ENCODE results near the gene EML6.

The EML6 gene

DNA sequence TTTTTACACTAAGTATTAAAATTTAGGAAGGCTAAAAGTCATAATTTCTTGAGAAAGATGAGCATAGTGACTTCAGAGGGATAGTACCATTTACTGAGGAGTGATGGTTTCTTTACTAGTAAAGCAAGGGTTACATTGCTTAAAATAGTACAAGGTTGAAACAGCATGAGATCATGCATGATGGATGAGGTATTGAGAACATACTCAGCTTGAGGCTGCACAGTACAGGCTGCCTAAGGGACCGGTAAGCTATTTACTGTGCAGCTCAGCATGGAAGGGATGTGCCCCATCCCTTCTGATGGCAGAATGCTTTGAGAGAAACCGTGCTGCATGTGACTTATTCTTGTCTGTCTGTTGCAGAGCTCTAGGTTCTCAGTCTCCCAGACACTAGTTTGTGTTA is 122.1 kb downstream of the EML6 start:
- DNase-seq (ENCODE audit: insufficient read length, low spot score) (no peak), FAIRE-seq (peak; percentile 90)
- TF ChIP-seq POLR2A (IDR thresholded peaks at IDR 0.05; ENCODE audit: low read depth, low read length), result no peak

DNA sequence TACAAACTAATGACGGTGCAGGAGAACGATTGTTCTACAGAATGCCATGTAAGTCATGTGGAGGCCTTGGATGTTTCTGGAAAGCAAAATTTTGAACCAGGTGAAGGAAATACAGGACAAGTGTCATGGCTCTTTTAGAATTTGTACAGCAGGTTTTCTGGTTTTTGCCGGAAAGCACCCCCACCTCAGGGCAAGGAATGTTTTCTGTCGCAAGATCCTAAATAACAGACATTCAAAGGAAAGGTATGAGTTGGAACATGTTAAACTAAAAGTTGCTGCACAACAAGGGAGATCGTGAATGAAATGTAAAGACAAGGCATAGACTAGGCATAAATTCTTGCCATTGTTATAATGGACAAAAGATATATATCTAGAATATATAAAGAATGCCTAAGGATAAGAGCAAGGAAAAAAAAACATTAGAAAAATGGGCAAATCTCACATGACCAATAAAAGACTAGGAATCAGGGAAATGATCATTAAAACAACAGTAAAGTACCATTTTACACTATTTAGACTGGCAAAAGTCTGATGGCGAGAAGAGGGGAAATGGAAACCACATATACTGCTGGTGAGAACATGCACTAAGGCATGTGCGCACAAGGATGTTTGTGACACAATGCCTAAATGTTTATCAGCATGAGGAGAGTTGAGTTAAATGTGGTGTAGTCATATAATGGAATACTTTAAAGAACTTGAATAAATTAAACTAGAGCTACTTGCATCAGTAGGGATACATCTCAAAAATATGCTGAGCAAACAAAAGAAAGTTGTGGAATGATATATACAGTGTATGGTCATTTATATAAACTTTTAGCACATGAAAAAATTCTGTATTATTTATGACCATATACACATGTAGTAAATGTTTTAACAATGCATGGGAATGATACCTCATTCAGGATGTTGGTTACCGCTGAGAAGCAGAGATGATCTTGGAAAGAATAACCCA is 127.0 kb downstream of the EML6 start:
- no peak for DNase-seq (ENCODE audit: insufficient read length, low spot score)
- FAIRE-seq, result no peak
- no peak for TF ChIP-seq POLR2A (IDR thresholded peaks at IDR 0.05; ENCODE audit: low read depth, low read length)

DNA sequence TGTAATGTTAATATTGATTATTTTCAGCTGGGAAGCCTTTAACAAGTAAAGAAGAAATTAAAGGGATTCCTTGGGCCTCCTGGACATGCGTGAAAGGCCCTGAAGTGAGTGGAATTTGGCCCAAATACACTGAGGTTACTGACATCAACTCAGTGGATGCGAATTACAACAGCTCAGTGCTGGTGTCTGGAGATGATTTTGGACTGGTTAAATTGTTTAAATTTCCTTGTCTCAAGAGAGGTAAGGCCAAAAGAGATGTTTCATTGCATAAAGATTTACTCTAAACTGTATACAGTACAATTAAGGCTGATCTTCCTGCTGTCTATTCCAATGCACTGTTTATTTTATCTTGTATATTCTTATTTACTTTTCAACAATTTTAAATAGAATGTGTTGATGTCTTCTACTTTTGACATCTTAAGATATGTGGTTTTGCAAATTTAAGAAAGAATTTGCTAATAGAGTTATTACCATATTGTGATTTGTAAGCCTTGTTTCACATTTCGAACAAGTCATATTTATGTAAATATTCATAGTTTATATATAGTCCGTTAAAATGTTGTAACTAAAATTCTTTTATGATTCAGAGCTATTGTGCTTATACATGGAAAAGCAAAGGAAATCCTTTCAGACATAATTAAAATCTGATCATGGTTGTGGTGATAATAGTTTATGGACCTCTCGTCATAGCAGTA is 130.3 kb downstream of the EML6 start:
- DNase-seq (ENCODE audit: insufficient read length, low spot score) (no peak), FAIRE-seq (no peak)
- TF ChIP-seq POLR2A (IDR thresholded peaks at IDR 0.05; ENCODE audit: low read depth, low read length), result no peak

DNA sequence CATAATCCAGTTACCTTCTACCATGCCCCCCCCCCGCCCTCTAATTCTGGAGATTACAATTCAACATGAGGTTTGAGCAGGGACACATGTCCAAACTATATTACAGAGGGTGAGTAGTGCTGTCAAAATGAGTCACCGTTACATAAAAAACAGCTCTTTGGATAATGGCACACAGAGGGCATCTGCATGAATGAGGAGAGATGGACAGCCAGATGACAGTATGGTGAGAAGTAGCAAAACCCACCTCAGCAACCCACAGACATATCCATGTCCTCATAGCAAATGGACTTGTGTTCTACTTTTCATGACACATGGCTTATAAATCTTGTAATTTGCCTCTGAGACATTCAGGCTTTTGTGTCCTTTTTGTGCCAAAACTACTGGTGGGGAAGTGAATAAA is 132.0 kb downstream of the EML6 start:
- FAIRE-seq (no peak), DNase-seq (ENCODE audit: insufficient read length, low spot score) (no peak)
- no peak for TF ChIP-seq POLR2A (IDR thresholded peaks at IDR 0.05; ENCODE audit: low read depth, low read length)

GRCh38 chr2:54858021-54858681 is 134.7 kb downstream of the EML6 start:
- no peak for TF ChIP-seq POLR2A (IDR thresholded peaks at IDR 0.05; ENCODE audit: low read depth, low read length)
- FAIRE-seq (peak; percentile 6), DNase-seq (ENCODE audit: insufficient read length, low spot score) (no peak)

DNA sequence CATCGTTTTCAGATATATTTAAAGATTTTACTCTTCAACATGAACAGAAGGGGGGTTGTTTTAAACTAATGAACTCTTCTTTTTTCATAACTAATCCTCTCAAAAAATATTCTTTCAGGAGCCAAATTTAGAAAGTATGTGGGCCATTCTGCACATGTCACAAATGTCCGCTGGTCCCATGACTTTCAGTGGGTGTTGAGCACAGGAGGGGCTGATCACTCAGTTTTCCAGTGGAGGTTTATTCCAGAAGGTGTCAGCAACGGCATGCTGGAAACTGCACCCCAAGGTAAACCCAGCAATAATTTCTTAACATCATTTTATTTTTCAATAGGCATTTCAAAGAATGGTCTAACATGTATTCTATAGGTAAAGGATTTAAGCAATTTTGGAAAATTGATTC is 136.0 kb downstream of the EML6 start:
- no peak for DNase-seq (ENCODE audit: insufficient read length, low spot score)
- no peak for TF ChIP-seq POLR2A (IDR thresholded peaks at IDR 0.05; ENCODE audit: low read depth, low read length)
- FAIRE-seq, result no peak

DNA sequence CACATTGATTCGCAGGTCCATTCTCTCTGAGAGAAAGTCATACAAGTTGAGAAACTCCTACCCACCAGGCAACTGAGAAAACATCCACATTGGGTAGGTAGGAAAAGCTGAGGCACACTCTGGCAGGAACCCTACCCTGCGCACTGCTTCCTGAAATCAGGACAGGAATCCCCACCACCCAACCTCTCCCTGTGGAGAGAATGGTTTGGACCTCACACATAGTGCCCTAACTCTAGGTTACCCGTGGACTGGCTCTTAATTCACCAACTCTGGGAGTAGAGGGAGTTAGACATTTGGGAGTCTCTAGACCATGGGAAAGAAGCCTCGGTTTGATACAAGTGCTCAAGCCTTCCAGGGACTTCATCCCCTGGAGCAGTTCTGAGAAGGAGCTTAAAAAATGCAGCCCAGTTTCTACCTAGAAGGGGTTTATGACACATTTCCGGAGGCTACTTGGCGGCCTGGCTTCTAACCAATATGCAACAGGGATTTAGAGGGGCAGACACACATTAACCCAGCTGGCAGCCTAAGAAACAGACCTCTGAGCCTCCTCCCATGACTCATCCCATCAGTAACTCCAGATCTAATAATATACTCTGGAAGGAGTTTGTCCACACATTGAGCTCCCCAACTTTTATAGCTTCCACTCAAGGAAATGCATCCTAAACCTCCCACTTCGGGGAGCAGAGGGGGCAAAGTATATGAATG is 136.7 kb downstream of the EML6 start:
- no peak for TF ChIP-seq POLR2A (IDR thresholded peaks at IDR 0.05; ENCODE audit: low read depth, low read length)
- FAIRE-seq (peak; percentile 92), DNase-seq (ENCODE audit: insufficient read length, low spot score) (peak; percentile 56)

DNA sequence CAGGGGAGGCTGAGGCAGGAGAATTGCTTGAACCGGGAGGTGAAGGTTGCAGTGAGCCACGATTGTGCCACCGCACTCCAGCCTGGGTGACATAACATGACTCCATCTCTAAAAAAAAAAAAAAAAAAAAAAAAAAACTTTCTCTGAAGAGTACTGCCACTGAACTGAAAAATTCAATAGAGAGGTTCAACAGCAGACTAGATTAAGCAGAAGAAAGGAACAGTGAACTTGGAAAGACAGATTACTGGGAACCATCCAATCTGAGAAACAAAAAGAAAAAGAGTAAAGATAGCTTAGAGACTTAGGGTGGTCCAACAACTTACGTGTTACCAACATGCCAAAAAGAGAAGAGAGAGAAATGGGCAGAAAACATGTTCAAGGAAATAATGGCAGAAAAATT is 138.8 kb downstream of the EML6 start:
- DNase-seq (ENCODE audit: insufficient read length, low spot score) (no peak), FAIRE-seq (no peak)
- TF ChIP-seq POLR2A (IDR thresholded peaks at IDR 0.05; ENCODE audit: low read depth, low read length), result no peak

- TF ChIP-seq POLR2A (IDR thresholded peaks at IDR 0.05; ENCODE audit: low read depth, low read length), result no peak
- DNase-seq (ENCODE audit: insufficient read length, low spot score) (no peak), FAIRE-seq (no peak)
Observed at GRCh38 chr2:54862742-54863141, 139.3 kb downstream of the EML6 start.

GRCh38 chr2:54863660-54864059 is 140.2 kb downstream of the EML6 start:
- DNase-seq (ENCODE audit: insufficient read length, low spot score) (no peak), FAIRE-seq (no peak)
- no peak for TF ChIP-seq POLR2A (IDR thresholded peaks at IDR 0.05; ENCODE audit: low read depth, low read length)

DNA sequence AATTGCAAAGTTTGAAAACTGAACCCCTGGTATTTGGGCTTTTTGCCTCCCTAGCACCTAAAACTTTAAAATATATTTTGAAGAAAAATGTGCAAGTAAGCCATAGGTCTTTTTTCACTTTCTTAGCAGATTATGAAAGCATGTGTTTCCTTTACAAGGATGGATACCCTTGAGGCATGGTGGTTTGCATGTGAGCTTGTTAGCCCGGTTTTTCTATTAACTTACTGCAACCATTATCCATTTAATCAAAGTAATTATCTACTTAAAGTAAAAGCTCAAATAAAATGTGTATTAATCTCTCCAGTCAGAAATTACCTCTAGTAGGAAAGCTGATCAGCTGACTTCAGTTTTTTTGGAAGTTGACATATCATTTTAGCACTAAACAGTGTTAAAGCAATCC is 140.6 kb downstream of the EML6 start:
- TF ChIP-seq POLR2A (IDR thresholded peaks at IDR 0.05; ENCODE audit: low read depth, low read length), result no peak
- no peak for FAIRE-seq
- DNase-seq (ENCODE audit: insufficient read length, low spot score), result no peak

DNA sequence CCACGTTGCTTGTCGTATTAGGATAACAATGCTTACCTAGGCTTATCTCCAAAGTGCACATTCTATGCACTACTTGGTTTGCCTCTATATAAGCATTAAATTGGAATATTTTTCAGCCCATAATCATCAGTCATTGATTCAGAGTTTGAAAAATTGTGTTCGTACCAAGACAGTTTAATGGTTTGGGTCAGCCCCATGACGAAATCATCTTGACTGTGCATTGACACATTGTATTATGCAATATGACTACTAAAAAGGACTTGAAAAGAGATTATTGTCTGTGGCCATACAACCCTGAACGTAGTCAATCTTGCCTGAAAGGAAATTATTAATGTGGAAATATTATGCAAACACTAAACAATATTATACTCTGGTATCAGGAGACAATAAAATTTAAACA is 141.3 kb downstream of the EML6 start:
- FAIRE-seq (no peak), DNase-seq (ENCODE audit: insufficient read length, low spot score) (no peak)
- no peak for TF ChIP-seq POLR2A (IDR thresholded peaks at IDR 0.05; ENCODE audit: low read depth, low read length)

DNA sequence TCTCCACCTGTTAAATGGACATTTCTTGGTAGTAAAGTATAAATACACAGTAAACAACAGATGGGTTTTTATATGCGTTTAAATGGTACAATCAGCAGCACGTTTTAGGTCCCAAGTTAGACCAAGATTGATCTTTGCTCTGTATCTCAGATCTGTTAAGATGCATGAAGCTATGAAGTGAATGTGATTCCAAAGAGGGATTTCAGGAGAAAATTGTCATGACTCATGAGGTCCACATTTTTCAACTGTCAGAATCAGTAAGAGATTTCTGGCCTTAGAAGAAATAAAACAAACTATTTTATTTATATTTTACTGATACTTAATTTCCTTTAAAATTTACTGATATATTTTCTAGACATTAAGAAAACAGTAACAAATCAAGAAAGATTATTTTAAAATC is 142.7 kb downstream of the EML6 start:
- DNase-seq (ENCODE audit: insufficient read length, low spot score) (no peak), FAIRE-seq (peak; percentile 41)
- TF ChIP-seq POLR2A (IDR thresholded peaks at IDR 0.05; ENCODE audit: low read depth, low read length), result no peak

GRCh38 chr2:54866868-54867267 is 143.4 kb downstream of the EML6 start:
- no peak for TF ChIP-seq POLR2A (IDR thresholded peaks at IDR 0.05; ENCODE audit: low read depth, low read length)
- FAIRE-seq, result no peak
- no peak for DNase-seq (ENCODE audit: insufficient read length, low spot score)

Measured in H54 (cell line).